ENCODE data around the gene UNC93A. TPM values are rescaled to one million over a fixed set of nuclear protein-coding genes. Genes with fewer than 3 reads are reported as not detected.
"Not testable (repeated sequence)": the region's sequence is repeated elsewhere in the genome, so short reads cannot be mapped to it uniquely, and the experiment has no call there.

UNC93A gene
- total RNA-seq, 4 donors from 2014 or later, result not detected

DNA sequence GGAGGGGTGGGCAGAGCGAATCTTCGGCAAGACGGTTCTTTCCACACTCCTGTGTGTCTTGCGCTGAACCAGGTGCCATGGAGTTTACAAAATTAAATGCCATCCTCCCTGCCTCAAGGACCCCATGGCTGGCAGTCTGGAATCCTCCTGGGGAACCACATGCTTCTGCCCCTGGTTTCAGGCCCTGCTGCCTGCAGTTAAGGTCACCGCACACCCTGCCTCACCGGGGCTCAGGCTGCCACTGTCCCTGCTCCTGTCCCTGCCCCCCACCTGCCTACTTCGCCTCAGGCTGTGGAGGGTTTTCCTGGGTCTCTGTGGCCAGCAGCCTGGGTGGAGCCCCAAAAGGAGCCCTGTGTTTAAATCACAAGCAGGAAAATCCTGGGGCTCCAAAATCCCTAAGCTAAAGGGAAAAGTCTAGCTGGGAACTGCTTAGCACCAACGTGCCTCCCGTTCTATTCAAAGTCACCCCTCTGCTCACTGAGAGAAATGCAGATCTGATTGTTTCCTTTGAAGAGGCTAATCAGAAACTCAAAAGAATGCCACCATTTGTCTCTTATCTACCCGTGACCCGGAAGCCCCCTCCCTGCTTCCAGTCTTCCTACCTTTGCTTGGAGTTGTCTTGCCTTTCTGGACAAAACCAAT is 23.2 kb downstream of the UNC93A start:
- TF ChIP-seq, protein P1, sequence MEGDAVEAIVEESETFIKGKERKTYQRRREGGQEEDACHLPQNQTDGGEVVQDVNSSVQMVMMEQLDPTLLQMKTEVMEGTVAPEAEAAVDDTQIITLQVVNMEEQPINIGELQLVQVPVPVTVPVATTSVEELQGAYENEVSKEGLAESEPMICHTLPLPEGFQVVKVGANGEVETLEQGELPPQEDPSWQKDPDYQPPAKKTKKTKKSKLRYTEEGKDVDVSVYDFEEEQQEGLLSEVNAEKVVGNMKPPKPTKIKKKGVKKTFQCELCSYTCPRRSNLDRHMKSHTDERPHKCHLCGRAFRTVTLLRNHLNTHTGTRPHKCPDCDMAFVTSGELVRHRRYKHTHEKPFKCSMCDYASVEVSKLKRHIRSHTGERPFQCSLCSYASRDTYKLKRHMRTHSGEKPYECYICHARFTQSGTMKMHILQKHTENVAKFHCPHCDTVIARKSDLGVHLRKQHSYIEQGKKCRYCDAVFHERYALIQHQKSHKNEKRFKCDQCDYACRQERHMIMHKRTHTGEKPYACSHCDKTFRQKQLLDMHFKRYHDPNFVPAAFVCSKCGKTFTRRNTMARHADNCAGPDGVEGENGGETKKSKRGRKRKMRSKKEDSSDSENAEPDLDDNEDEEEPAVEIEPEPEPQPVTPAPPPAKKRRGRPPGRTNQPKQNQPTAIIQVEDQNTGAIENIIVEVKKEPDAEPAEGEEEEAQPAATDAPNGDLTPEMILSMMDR (IDR thresholded peaks at IDR 0.05), result no peak
- DNase-seq (ENCODE audit: low spot score) (no peak), ATAC-seq (ENCODE audit: low FRiP score) (no peak)

- ATAC-seq (ENCODE audit: low FRiP score) (no peak), DNase-seq (ENCODE audit: low spot score) (no peak)
- TF ChIP-seq, protein P1 (IDR thresholded peaks at IDR 0.05), result no peak
Measured at GRCh38 chr6:167317172-167317571, 26.1 kb downstream of the UNC93A start.

GRCh38 chr6:167318354-167318753 is 27.2 kb downstream of the UNC93A start:
- not testable (repeated sequence) for ATAC-seq (ENCODE audit: low FRiP score); DNase-seq (ENCODE audit: low spot score)

- ATAC-seq (ENCODE audit: low FRiP score); DNase-seq (ENCODE audit: low spot score): not testable (repeated sequence)
Measured at GRCh38 chr6:167318856-167319255, 27.7 kb downstream of the UNC93A start.

DNA sequence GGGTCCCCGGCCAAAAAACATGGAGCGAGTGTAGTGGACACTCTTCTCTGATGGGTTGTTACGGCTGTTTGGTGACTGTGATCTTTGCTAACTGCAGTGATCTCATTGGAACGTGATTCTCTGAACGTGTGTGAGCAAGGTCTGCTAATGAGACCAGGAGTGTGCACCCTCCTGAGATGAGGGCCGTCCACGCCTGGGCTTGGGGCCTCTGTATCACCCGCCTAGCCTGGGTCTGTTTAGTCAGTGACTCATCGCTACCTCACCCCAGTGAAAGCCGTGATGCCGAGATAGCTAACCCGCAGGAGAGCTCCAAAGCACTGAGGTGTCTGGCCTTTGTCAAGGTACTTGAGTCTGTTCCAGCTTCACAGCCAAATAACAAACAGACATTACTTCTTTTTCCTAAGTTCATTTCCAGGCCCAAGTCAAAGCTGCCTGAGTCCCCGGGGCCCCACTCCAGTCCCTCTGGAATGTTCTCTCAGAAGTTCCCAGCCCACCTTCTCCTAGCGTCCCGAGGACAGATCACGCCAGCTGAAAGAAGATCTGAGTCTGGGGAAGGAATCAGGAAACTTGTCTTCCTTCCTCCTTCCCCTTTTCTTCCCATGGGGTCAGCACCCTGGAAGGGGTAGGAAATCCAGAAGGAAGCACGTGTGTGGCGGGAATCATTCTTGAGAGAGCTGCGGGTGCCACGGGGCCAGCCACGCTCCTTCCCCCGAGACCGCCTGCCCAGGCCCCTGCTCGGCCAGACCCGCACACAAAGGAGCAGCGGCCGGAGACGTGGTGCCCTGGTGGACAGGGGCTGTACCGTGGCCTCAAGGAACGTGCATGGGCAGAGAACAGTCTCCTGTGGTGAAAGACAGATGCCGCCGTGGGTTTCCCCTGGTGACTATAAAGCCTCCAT is 29.0 kb downstream of the UNC93A start:
- not testable (repeated sequence) for ATAC-seq (ENCODE audit: low FRiP score); DNase-seq (ENCODE audit: low spot score)

GRCh38 chr6:167320754-167321056 is 29.6 kb downstream of the UNC93A start:
- not testable (repeated sequence) for DNase-seq (ENCODE audit: low spot score); ATAC-seq (ENCODE audit: low FRiP score)

- DNase-seq (ENCODE audit: low spot score); ATAC-seq (ENCODE audit: low FRiP score): not testable (repeated sequence)
Measured at GRCh38 chr6:167321185-167321584, 30.1 kb downstream of the UNC93A start.

- ATAC-seq (ENCODE audit: low FRiP score) (no peak), DNase-seq (ENCODE audit: low spot score) (no peak)
- TF ChIP-seq, protein P1 (IDR thresholded peaks at IDR 0.05), result no peak
Measured at GRCh38 chr6:167323111-167323510, 32.0 kb downstream of the UNC93A start.

GRCh38 chr6:167324111-167324510 is 33.0 kb downstream of the UNC93A start:
- DNase-seq (ENCODE audit: low spot score), result no peak
- ATAC-seq (ENCODE audit: low FRiP score), result no peak
- TF ChIP-seq, protein P1 (IDR thresholded peaks at IDR 0.05), result no peak

Data from omental fat pad (tissue), 4 donors.